ENCODE results near the gene MAP4K2. TPM values are rescaled to one million over a fixed set of nuclear protein-coding genes. Genes with fewer than 3 reads are reported as not detected.
A peak's percentile ranks its signal among the peaks of the same experiment; 100 is the strongest.

The MAP4K2 gene
- total RNA-seq, 1 experiment from 2014 or later = 46.5 TPM

DNA sequence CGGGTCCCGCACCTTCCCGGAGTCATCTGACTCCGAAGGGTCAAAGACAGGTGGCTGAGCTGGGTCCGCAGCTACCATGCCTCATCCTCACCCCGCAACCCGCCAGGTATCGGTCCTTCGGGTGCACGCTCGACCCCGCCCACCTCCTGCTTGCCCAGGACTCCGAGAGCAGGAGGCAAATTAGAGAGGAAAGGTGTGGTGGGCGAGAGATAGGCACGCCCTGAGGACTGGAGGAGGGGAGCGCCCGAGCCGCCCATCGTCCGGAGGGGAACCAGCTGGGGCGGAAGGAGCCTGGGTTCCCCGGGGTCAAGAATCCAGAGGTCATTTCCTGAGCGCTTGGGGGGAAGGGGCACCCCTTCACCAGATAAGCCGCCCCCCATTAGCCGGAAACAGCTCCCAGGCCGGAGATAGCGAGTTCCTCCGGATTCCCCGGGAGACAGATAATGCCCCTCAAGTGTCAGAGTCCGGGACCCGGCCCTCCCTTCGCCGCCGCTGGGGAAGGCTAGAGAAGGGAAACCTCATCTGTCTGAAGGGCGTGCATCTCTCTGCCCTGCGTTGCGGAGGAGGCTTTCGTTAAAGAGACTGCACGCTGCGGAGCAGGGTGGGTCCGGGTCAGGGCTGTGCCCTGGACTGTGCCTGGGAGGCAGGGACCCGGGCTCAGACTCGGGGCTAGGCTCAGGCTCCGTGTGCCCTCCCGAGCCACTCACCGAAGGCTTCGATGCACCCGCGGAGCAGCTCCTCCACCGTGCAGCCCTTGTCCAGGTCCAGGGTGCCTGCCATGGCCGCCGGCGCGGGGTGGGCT lies 60.7 kb downstream of the MAP4K2 start:
- POLR2A ChIA-PET (ENCODE audit: low non-redundant PET) = no interaction called here
- BruUV-seq (replicated peaks) = no TSS peak

DNA sequence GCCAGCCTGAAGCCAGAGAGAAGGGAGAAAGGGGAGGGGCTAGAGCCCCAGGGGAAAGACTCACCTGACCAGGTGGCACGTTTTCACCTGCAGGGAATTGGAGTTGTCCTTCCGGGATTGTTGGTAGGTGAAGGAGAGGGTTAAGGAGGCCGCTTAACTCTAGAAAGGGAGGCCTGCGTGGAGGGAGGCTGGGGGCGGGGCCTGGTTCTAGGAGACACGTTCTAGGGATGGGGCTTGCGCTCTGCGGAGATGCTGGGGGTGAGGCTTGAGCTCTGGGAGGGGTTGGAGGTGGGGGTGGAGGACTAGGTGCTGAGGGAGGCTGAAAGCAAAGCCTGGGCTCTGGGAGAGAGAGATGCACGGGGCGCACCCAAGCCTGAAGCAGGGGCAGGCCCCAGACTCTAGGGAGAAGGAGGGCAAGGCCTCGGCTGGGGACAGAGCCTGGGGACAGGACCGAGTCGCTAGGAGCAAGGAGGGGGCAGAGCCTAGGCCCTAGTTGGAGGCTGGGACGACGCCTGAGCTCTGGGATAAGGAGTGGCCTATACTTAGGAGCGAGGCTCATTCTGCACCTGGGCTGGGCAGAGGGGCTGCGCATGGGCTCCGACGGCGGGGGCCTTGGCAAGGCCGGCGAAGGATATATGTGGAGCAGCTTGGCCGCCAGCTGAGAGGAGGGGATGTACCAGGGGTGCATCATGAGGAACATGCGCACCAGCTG lies 61.5 kb downstream of the MAP4K2 start:
- DNase-seq (ENCODE audit: low spot score) = no peak
- TF ChIP-seq, protein P1, sequence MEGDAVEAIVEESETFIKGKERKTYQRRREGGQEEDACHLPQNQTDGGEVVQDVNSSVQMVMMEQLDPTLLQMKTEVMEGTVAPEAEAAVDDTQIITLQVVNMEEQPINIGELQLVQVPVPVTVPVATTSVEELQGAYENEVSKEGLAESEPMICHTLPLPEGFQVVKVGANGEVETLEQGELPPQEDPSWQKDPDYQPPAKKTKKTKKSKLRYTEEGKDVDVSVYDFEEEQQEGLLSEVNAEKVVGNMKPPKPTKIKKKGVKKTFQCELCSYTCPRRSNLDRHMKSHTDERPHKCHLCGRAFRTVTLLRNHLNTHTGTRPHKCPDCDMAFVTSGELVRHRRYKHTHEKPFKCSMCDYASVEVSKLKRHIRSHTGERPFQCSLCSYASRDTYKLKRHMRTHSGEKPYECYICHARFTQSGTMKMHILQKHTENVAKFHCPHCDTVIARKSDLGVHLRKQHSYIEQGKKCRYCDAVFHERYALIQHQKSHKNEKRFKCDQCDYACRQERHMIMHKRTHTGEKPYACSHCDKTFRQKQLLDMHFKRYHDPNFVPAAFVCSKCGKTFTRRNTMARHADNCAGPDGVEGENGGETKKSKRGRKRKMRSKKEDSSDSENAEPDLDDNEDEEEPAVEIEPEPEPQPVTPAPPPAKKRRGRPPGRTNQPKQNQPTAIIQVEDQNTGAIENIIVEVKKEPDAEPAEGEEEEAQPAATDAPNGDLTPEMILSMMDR (conservative IDR thresholded peaks at IDR 0.05; ENCODE audit: low read depth, low read length) = no peak
- TF ChIP-seq EZH2 (IDR thresholded peaks at IDR 0.05; ENCODE audit: borderline replicate concordance, low read depth, low read length, poor library complexity, severe bottlenecking) = no peak
- Histone ChIP-seq H3K36me3 (ENCODE audit: insufficient read depth, low read length, poor library complexity, severe bottlenecking) (no peaks in the 10 kb centered on the region), H3K9me3 (ENCODE audit: low read depth, low read length, poor library complexity, severe bottlenecking) (no peaks in the 10 kb centered on the region), H3K27me3 (replicated peaks; ENCODE audit: insufficient read depth, low read depth, low read length, poor library complexity) (peaks cover 27% of the 10 kb centered on the region), H3K4me3 (ENCODE audit: low read depth, low read length, poor library complexity, severe bottlenecking) (no peak overlapping the region), H3K4me1 (ENCODE audit: insufficient read depth, low read length, poor library complexity, severe bottlenecking) (peaks cover 27% of the 10 kb centered on the region), H3K27ac (ENCODE audit: low read depth, low read length, poor library complexity, severe bottlenecking) (no peak overlapping the region)
- CTCF ChIA-PET = interaction anchor here (0.6 kb wide), 1 partner anchor 89 kb away, joined by 3 read pairs; no protein-coding TSS in a partner anchor
- POLR2A ChIA-PET (ENCODE audit: low non-redundant PET) = no interaction called here
- intact Hi-C loops (cut with micrococcal nuclease; ENCODE audit: unreplicated experiment) = loop anchor here (2.0 kb wide), 1 partner anchor 53 kb away; no protein-coding TSS in a partner anchor
- no TSS peak for BruUV-seq (replicated peaks)

More for the DNA sequence above, 60.7 kb downstream of the MAP4K2 start:
- Histone ChIP-seq H3K9me3 (ENCODE audit: low read depth, low read length, poor library complexity, severe bottlenecking) (no peaks in the 10 kb centered on the region), H3K4me1 (ENCODE audit: insufficient read depth, low read length, poor library complexity, severe bottlenecking) (peaks cover 27% of the 10 kb centered on the region), H3K27ac (ENCODE audit: low read depth, low read length, poor library complexity, severe bottlenecking) (no peak overlapping the region), H3K27me3 (replicated peaks; ENCODE audit: insufficient read depth, low read depth, low read length, poor library complexity) (peaks cover 27% of the 10 kb centered on the region), H3K4me3 (ENCODE audit: low read depth, low read length, poor library complexity, severe bottlenecking) (peak overlapping the region; percentile 58), H3K36me3 (ENCODE audit: insufficient read depth, low read length, poor library complexity, severe bottlenecking) (no peaks in the 10 kb centered on the region)
- TF ChIP-seq EZH2 (IDR thresholded peaks at IDR 0.05; ENCODE audit: borderline replicate concordance, low read depth, low read length, poor library complexity, severe bottlenecking) = no peak
- TF ChIP-seq, protein P1 (conservative IDR thresholded peaks at IDR 0.05; ENCODE audit: low read depth, low read length) = no peak
- CTCF ChIA-PET = interaction anchor here (0.6 kb wide), 2 partner anchors 89 to 835 kb away, joined by 3 to 4 read pairs; no protein-coding TSS in a partner anchor
- intact Hi-C loops (cut with micrococcal nuclease; ENCODE audit: unreplicated experiment) = loop anchor here (2.0 kb wide), 1 partner anchor 53 kb away; no protein-coding TSS in a partner anchor
- DNase-seq (ENCODE audit: low spot score) = no peak

- H3K9me3 ChIP-seq (ENCODE audit: low read depth, low read length, poor library complexity, severe bottlenecking) = no peaks in the 10 kb centered on the region
- no peak for DNase-seq (ENCODE audit: low spot score)
- TF ChIP-seq EZH2 (IDR thresholded peaks at IDR 0.05; ENCODE audit: borderline replicate concordance, low read depth, low read length, poor library complexity, severe bottlenecking) = no peak
- TF ChIP-seq, protein P1 (conservative IDR thresholded peaks at IDR 0.05; ENCODE audit: low read depth, low read length) = no peak
- POLR2A ChIA-PET (ENCODE audit: low non-redundant PET) = no interaction called here
- no TSS peak for BruUV-seq (replicated peaks)
- intact Hi-C loops (cut with micrococcal nuclease; ENCODE audit: unreplicated experiment) = no loop called here
- CTCF ChIA-PET = no interaction called here
- no peak overlapping the region for H3K27ac ChIP-seq (ENCODE audit: low read depth, low read length, poor library complexity, severe bottlenecking)
- peaks cover 20% of the 10 kb centered on the region for H3K4me1 ChIP-seq (ENCODE audit: insufficient read depth, low read length, poor library complexity, severe bottlenecking)
- H3K4me3 ChIP-seq (ENCODE audit: low read depth, low read length, poor library complexity, severe bottlenecking) = no peak overlapping the region
- H3K36me3 ChIP-seq (ENCODE audit: insufficient read depth, low read length, poor library complexity, severe bottlenecking) = no peaks in the 10 kb centered on the region
- H3K27me3 ChIP-seq (replicated peaks; ENCODE audit: insufficient read depth, low read depth, low read length, poor library complexity) = peaks cover 27% of the 10 kb centered on the region
These were observed 63.1 kb downstream of the MAP4K2 start for GRCh38 chr11:64739871-64740270.
